GM12873 (cell line): ENCODE data around the gene OR51B5.

Source experiments
- CTCF ChIP-seq: IDR thresholded peaks from 2 replicates; pipeline ENCODE4 v1.5.1; 2012; ENCODE audit warnings: low read depth, mild to moderate bottlenecking, moderate library complexity, low read length, control low read depth; ENCODE audit not compliant: insufficient read depth; ENCODE audit errors: missing control alignments

Gene OR51B5, protein sequence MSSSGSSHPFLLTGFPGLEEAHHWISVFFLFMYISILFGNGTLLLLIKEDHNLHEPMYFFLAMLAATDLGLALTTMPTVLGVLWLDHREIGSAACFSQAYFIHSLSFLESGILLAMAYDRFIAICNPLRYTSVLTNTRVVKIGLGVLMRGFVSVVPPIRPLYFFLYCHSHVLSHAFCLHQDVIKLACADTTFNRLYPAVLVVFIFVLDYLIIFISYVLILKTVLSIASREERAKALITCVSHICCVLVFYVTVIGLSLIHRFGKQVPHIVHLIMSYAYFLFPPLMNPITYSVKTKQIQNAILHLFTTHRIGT

DNA sequence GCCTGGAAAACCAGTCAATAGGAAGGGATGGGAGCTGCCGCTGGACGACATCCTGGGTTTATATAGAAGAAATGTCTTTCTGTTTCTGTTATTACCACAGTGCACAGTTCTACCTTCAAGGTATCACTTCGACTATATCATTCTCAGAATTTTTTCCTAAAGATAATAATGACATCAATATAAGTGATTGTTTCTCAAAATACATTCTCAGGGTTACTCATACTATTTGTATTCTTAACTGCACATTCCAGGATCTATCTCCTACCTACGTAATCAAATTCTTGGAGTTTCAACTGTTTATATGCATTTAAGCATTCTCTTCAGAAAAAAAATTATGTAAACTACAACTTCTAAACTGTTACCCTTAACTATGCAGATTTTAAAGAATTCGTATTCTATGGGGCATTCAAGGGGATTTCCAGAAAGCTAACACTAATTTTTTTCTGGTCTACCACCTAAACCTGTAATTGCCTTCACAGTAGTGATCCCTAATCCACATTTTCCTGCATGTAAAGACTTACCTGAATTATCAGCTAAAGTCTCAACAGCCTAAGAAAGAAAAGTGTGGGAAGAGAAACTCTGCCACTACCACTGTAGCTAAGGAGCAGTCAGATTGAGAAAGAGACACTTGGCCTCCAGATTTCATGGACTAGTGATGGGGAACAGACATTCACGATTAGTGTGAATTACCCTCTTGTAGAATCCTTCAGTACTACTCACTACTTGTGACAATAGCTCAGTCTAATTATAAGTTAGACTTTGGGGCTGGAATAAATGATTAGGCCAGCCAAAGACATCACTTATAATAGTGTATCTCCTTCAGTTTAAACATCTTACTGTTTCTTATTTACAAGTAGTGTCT lies at the start of gene OR51B5:
Gene OR51B5, minus strand, starts transcription at position 51 of the 862 bp plus-strand sequence. Its CDS starts 0 bp downstream, at position 51.
- TF ChIP-seq CTCF = no peak

- TF ChIP-seq CTCF = peak; percentile 15
Measured at GRCh38 chr11:5390210-5390609, 46.9 kb upstream of the OR51B5 start.

DNA sequence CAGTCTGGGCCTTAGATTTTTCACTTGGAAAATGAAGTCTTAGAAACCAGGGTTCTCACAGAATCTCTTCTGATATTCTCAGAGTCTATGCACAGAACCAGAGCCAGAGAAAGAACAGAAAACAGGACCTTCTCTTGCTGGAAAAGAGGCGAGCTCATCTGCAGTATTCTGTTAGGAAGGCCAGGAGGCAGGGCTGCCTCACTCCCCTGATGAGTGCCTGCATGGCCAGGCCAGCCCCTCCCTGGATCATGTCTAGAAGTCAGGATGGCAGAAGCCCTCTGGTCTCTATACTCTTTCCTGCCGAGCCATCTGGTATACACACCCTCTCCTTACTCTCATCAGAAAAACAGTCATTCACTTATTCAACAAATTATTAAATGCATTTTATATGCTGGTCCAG lies 41.0 kb upstream of the OR51B5 start:
- TF ChIP-seq CTCF = no peak

- TF ChIP-seq CTCF = no peak
Measured at GRCh38 chr11:5383576-5383975, 40.3 kb upstream of the OR51B5 start, which contains the start of gene OR51M1. OR51M1 (plus strand) TSS chr11:5383812; CDS start chr11:5389399, 5,587 bp downstream.

GRCh38 chr11:5380740-5381342 lies 37.5 kb upstream of the OR51B5 start:
- TF ChIP-seq CTCF = peak; percentile 86

DNA sequence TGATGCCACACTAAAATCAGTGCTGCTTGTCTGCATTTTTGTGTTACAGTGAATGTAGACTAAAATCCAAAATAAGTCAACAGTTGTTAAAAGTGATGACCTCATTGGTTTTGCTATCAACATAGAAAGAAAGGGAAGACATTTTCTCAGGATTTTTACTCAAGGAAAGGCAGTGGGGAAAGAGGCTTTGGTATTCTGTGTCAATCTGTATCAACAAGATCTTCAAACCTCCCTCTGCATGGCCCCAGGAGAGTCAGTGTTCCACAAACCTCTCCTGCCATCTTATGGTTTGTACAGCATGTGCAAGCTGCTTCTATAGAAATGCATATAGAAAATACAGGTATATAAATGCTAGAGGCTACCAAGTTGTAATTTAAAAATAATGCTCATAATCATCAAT lies 26.5 kb upstream of the OR51B5 start:
- peak; percentile 22 for TF ChIP-seq CTCF
